MG63 (cell line): Measurements from ENCODE around the gene VIT. TPM values are rescaled to one million over a fixed set of nuclear protein-coding genes. Genes with fewer than 3 reads are reported as not detected.
"Not testable (repeated sequence)": the region's sequence is repeated elsewhere in the genome, so short reads cannot be mapped to it uniquely, and the experiment has no call there.

Experiments
- DNase-seq: peaks from one replicate; pipeline ENCODE4 v3.0.0-alpha.2; 2020
- H3K27me3 ChIP-seq: fragments of 250-450 bp; sonication (Bioruptor Pico); 2 replicates; pipeline ENCODE4 v1.5.1; 2020; ENCODE audit warnings: mild to moderate bottlenecking, moderate library complexity
- H3K36me3 ChIP-seq: fragments of 250-450 bp; sonication (Bioruptor Pico); 2 replicates; pipeline ENCODE4 v1.5.1; 2020; ENCODE audit warnings: mild to moderate bottlenecking, moderate library complexity
- H3K4me3 ChIP-seq: fragments of 250-450 bp; sonication (Bioruptor Pico); 2 replicates; pipeline ENCODE4 v1.5.1; 2020; ENCODE audit warnings: mild to moderate bottlenecking, moderate library complexity
- H3K9me3 ChIP-seq: fragments of 250-450 bp; sonication (Bioruptor Pico); 2 replicates; pipeline ENCODE4 v1.5.1; 2020; ENCODE audit warnings: mild to moderate bottlenecking, moderate library complexity
- total RNA-seq: library from RNA; depleted of rRNA; stranded (reverse); fragments of >200 nt; shearing (Covaris generic); gene quantifications from 2 replicates; pipeline ENCODE4 v1.2.3, GENCODE V29; 2014; ENCODE audit warnings: low replicate concordance

Gene VIT
- total RNA-seq, 1 experiment from 2014 or later = 9.3 TPM

- Histone ChIP-seq H3K4me3 (no peak overlapping the region), H3K27me3 (no peaks in the 10 kb centered on the region), H3K36me3 (no peaks in the 10 kb centered on the region), H3K9me3 (no peaks in the 10 kb centered on the region)
- DNase-seq = no peak
Measured at GRCh38 chr2:36800381-36800780, 103.9 kb downstream of the VIT start.

GRCh38 chr2:36801088-36801487, 104.6 kb downstream of the VIT start:
- DNase-seq = no peak

GRCh38 chr2:36802952-36803351, 106.4 kb downstream of the VIT start:
- no peaks in the 10 kb centered on the region for H3K36me3 ChIP-seq
- no peak for DNase-seq
- no peak overlapping the region for H3K4me3 ChIP-seq
- H3K27me3 ChIP-seq = no peaks in the 10 kb centered on the region
- no peaks in the 10 kb centered on the region for H3K9me3 ChIP-seq

More at GRCh38 chr2:36801088-36801487, 104.6 kb downstream of the VIT start:
- Histone ChIP-seq H3K9me3 (no peaks in the 10 kb centered on the region), H3K27me3 (no peaks in the 10 kb centered on the region), H3K4me3 (no peak overlapping the region), H3K36me3 (no peaks in the 10 kb centered on the region)

- H3K36me3 ChIP-seq = no peaks in the 10 kb centered on the region
- DNase-seq = no peak
- H3K9me3 ChIP-seq = no peaks in the 10 kb centered on the region
- H3K27me3 ChIP-seq = no peaks in the 10 kb centered on the region
- H3K4me3 ChIP-seq = no peak overlapping the region
Measured at GRCh38 chr2:36805635-36806224, 109.2 kb downstream of the VIT start.

- no peaks in the 10 kb centered on the region for H3K27me3 ChIP-seq
- no peak for DNase-seq
- H3K9me3 ChIP-seq = no peaks in the 10 kb centered on the region
- H3K4me3 ChIP-seq = no peak overlapping the region
- H3K36me3 ChIP-seq = no peaks in the 10 kb centered on the region
Measured at GRCh38 chr2:36807223-36807886, 110.8 kb downstream of the VIT start.

GRCh38 chr2:36808386-36809068, 112.0 kb downstream of the VIT start:
- Histone ChIP-seq H3K36me3 (no peaks in the 10 kb centered on the region), H3K9me3 (no peaks in the 10 kb centered on the region), H3K27me3 (no peaks in the 10 kb centered on the region), H3K4me3 (no peak overlapping the region)
- no peak for DNase-seq

- DNase-seq = no peak
- no peak overlapping the region for H3K4me3 ChIP-seq
- H3K36me3 ChIP-seq = no peaks in the 10 kb centered on the region
- H3K9me3 ChIP-seq = no peaks in the 10 kb centered on the region
- no peaks in the 10 kb centered on the region for H3K27me3 ChIP-seq
Measured at GRCh38 chr2:36809069-36809445, 112.5 kb downstream of the VIT start.

GRCh38 chr2:36811071-36811470, 114.6 kb downstream of the VIT start:
- Histone ChIP-seq H3K4me3 (no peak overlapping the region), H3K9me3 (no peaks in the 10 kb centered on the region), H3K36me3 (no peaks in the 10 kb centered on the region), H3K27me3 (no peaks in the 10 kb centered on the region)
- no peak for DNase-seq

- Histone ChIP-seq H3K36me3 (no peaks in the 10 kb centered on the region), H3K27me3 (no peaks in the 10 kb centered on the region), H3K4me3 (no peak overlapping the region), H3K9me3 (no peaks in the 10 kb centered on the region)
- DNase-seq = no peak
Measured at GRCh38 chr2:36812196-36812595, 115.7 kb downstream of the VIT start.

- H3K27me3 ChIP-seq = no peaks in the 10 kb centered on the region
- H3K9me3 ChIP-seq = no peaks in the 10 kb centered on the region
- DNase-seq = no peak
- no peaks in the 10 kb centered on the region for H3K36me3 ChIP-seq
- no peak overlapping the region for H3K4me3 ChIP-seq
Measured at GRCh38 chr2:36818542-36818941, 122.0 kb downstream of the VIT start.

GRCh38 chr2:36819095-36819711, 122.7 kb downstream of the VIT start:
- Histone ChIP-seq H3K4me3 (no peak overlapping the region), H3K36me3 (no peaks in the 10 kb centered on the region), H3K9me3 (no peaks in the 10 kb centered on the region), H3K27me3 (no peaks in the 10 kb centered on the region)
- no peak for DNase-seq

- Histone ChIP-seq H3K4me3 (no peak overlapping the region), H3K9me3 (no peaks in the 10 kb centered on the region), H3K36me3 (no peaks in the 10 kb centered on the region), H3K27me3 (no peaks in the 10 kb centered on the region)
- DNase-seq = no peak
Measured at GRCh38 chr2:36820942-36821605, 124.6 kb downstream of the VIT start.

GRCh38 chr2:36823862-36824261, 127.4 kb downstream of the VIT start:
- Histone ChIP-seq H3K36me3 (no peaks in the 10 kb centered on the region), H3K27me3 (no peaks in the 10 kb centered on the region), H3K4me3 (no peak overlapping the region), H3K9me3 (no peaks in the 10 kb centered on the region)
- DNase-seq = no peak

GRCh38 chr2:36824273-36824672, 127.8 kb downstream of the VIT start:
- Histone ChIP-seq H3K9me3 (no peaks in the 10 kb centered on the region), H3K27me3 (no peaks in the 10 kb centered on the region), H3K36me3 (no peaks in the 10 kb centered on the region), H3K4me3 (no peak overlapping the region)
- no peak for DNase-seq

- not testable (repeated sequence) for H3K4me3 ChIP-seq, DNase-seq, H3K36me3 ChIP-seq, H3K9me3 ChIP-seq, H3K27me3 ChIP-seq
Measured at GRCh38 chr2:36824683-36825082, 128.2 kb downstream of the VIT start.

GRCh38 chr2:36831185-36831584, 134.7 kb downstream of the VIT start:
- Histone ChIP-seq H3K9me3 (no peaks in the 10 kb centered on the region), H3K27me3 (no peaks in the 10 kb centered on the region), H3K36me3 (no peaks in the 10 kb centered on the region), H3K4me3 (no peak overlapping the region)
- no peak for DNase-seq

GRCh38 chr2:36834203-36834602, 137.7 kb downstream of the VIT start:
- Histone ChIP-seq H3K4me3 (no peak overlapping the region), H3K27me3 (no peaks in the 10 kb centered on the region), H3K36me3 (no peaks in the 10 kb centered on the region), H3K9me3 (no peaks in the 10 kb centered on the region)
- no peak for DNase-seq
